HepG2 (cell line): ENCODE data around the gene ECM1. TPM values are rescaled to one million over a fixed set of nuclear protein-coding genes. Genes with fewer than 3 reads are reported as not detected.

Experiments used
- ATAC-seq: fragments of 200-7000 bp; cut with Tn5 transposase; 3 replicates; pipeline ENCODE4 v1.9.1; 2020; ENCODE audit warnings: mild to moderate bottlenecking, moderate library complexity
- BruUV-seq: library from RNA; stranded (reverse); fragments of 400-500 nt; replicated peaks from 2 replicates; lab custom pipeline; 2021; lab: Mats Ljungman, UMichigan
- CTCF ChIA-PET: fragments of 300-600 bp; formaldehyde crosslinking; extraction: SDS; loops from one replicate; lab custom pipeline; 2021; ENCODE audit warnings: low total read pairs, inconsistent platforms, low intra/inter-chr PET ratio; lab: Yijun Ruan, JAX
- POLR2A ChIA-PET: fragments of 350-600 bp; sonication (Branson Sonifier 250); formaldehyde crosslinking; loops from one replicate; lab custom pipeline; 2020; ENCODE audit warnings: antibody characterized with exemption, inconsistent platforms; lab: Yijun Ruan, JAX
- DNase-seq: peaks from one replicate; pipeline ENCODE4 v3.0.0-alpha.2; 2015; ENCODE audit warnings: low spot score
- FAIRE-seq: peaks from 3 replicates; lab custom pipeline; 2011; peaks lifted over from hg19 to GRCh38; lab: Jason Lieb, UNC
- H2AFZ ChIP-seq: one replicate; pipeline ENCODE4 v1.6.1; 2011; ENCODE audit warnings: low read length, inconsistent platforms
- H3K27ac ChIP-seq: fragments of 300-600 bp; 3 replicates; pipeline ENCODE4 v1.8.0; 2011; ENCODE audit warnings: mixed run types, mild to moderate bottlenecking, mixed read lengths, low read length, inconsistent platforms; ENCODE audit not compliant: insufficient read depth; ENCODE audit errors: extremely low read length
- H3K27me3 ChIP-seq, 2 experiments: fragments of 200-600 bp in 1 of 2; 2 replicates in 1 of 2; 3 replicates in 1 of 2; pipeline versions ENCODE4 v1.6.0 to v1.8.0; 2011; ENCODE audit warnings: low read length in 2 of 2, mild to moderate bottlenecking in 2 of 2, moderate library complexity in 2 of 2, inconsistent platforms in 1 of 2; ENCODE audit not compliant: insufficient read depth in 2 of 2, control insufficient read depth in 1 of 2
- H3K36me3 ChIP-seq, 2 experiments: fragments of 200-600 bp in 1 of 2; replicated peaks in 1 of 2; 2 replicates in 1 of 2; 3 replicates in 1 of 2; pipeline versions ENCODE4 v1.5.1 to v1.8.0; 2011; ENCODE audit warnings: low read length in 2 of 2, inconsistent platforms in 1 of 2; ENCODE audit not compliant: insufficient read depth in 2 of 2, control insufficient read depth in 1 of 2
- H3K4me1 ChIP-seq: 2 replicates; pipeline ENCODE4 v1.5.1; 2012; ENCODE audit warnings: low read length, inconsistent platforms; ENCODE audit not compliant: insufficient read depth
- H3K4me2 ChIP-seq: 2 replicates; pipeline ENCODE4 v1.6.0; 2011; ENCODE audit warnings: low read depth, low read length, inconsistent platforms
- H3K4me3 ChIP-seq, 3 experiments: fragments of 200-600 bp in 1 of 3; sonication (generic), shearing (Covaris generic) in 1 of 3; replicated peaks in 1 of 3; 2 replicates each; pipeline ENCODE4 v1.5.1; 2011 to 2016; ENCODE audit warnings: low read length in 3 of 3, inconsistent platforms in 2 of 3, low read depth in 2 of 3, mild to moderate bottlenecking in 2 of 3, control low read depth in 1 of 3, mixed read lengths in 1 of 3; ENCODE audit not compliant: insufficient read depth in 1 of 3
- H3K79me2 ChIP-seq: one replicate; pipeline ENCODE4 v1.6.1; 2011; ENCODE audit warnings: low read length, inconsistent platforms; ENCODE audit not compliant: insufficient read depth
- H3K9ac ChIP-seq: 2 replicates; pipeline ENCODE4 v1.6.0; 2011; ENCODE audit warnings: mild to moderate bottlenecking, low read depth, low read length, inconsistent platforms; ENCODE audit not compliant: insufficient read depth
- H3K9me3 ChIP-seq: 2 replicates; pipeline ENCODE4 v1.5.1; 2012; ENCODE audit warnings: mild to moderate bottlenecking, low read length
- H4K20me1 ChIP-seq: 2 replicates; pipeline ENCODE4 v1.6.0; 2011; ENCODE audit warnings: inconsistent platforms, mild to moderate bottlenecking, low read length, moderate library complexity; ENCODE audit not compliant: insufficient read depth
- FOSL2 ChIP-seq: sonication (generic); formaldehyde crosslinking; IDR thresholded peaks from 2 replicates; pipeline ENCODE4 v1.4.0; 2020; ENCODE audit warnings: missing genetic modification reagents
- FOXJ3 ChIP-seq: sonication (generic); formaldehyde crosslinking; IDR thresholded peaks from 2 replicates; pipeline ENCODE4 v1.4.0; 2020; ENCODE audit warnings: missing genetic modification reagents, mild to moderate bottlenecking, borderline replicate concordance
- GATA4 ChIP-seq: sonication (generic); IDR thresholded peaks from 2 replicates; pipeline ENCODE4 v1.6.1; 2016; ENCODE audit warnings: antibody characterized with exemption, low read depth, borderline replicate concordance
- HCFC1 ChIP-seq: fragments of 150-350 bp; IDR thresholded peaks from 2 replicates; pipeline ENCODE4 v1.6.1; 2014; ENCODE audit warnings: low read depth, low read length
- IRF2 ChIP-seq: IDR thresholded peaks from 2 replicates; pipeline ENCODE4 v1.6.1; 2018; ENCODE audit warnings: missing genetic modification reagents, missing compliant biosample characterization
- MIER3 ChIP-seq: IDR thresholded peaks from 2 replicates; pipeline ENCODE4 v1.6.1; 2016; ENCODE audit warnings: missing compliant biosample characterization, borderline replicate concordance
- NCOR1 ChIP-seq: fragments of 200-600 bp; sonication (generic); IDR thresholded peaks from 2 replicates; pipeline ENCODE4 v1.7.0; 2017; ENCODE audit warnings: antibody characterized with exemption, low read length, borderline replicate concordance
- SMAD3 ChIP-seq: sonication (generic); formaldehyde crosslinking; IDR thresholded peaks from 2 replicates; pipeline ENCODE4 v1.4.0; 2020; ENCODE audit warnings: missing genetic modification reagents
- SMC3 ChIP-seq: IDR thresholded peaks from 2 replicates; pipeline ENCODE4 v1.6.1; 2011; ENCODE audit warnings: low read length, improper control_type of control experiment
- TAF15 ChIP-seq: fragments of 200-400 bp; formaldehyde crosslinking; IDR thresholded peaks from one replicate; pipeline ENCODE4 v1.6.1; 2018; ENCODE audit warnings: mild to moderate bottlenecking, low read depth, low read length; ENCODE audit not compliant: poor library complexity, severe bottlenecking
- ZMYM3 ChIP-seq: sonication (generic); formaldehyde crosslinking; IDR thresholded peaks from 2 replicates; pipeline ENCODE4 v1.5.1; 2020; ENCODE audit warnings: mild to moderate bottlenecking, missing genetic modification reagents
- ZNF572 ChIP-seq: sonication (generic); formaldehyde crosslinking; IDR thresholded peaks from 2 replicates; pipeline ENCODE4 v1.5.1; 2020; ENCODE audit warnings: mild to moderate bottlenecking, missing genetic modification reagents
- ZNF614 ChIP-seq: IDR thresholded peaks from 2 replicates; pipeline ENCODE4 v1.6.1; 2018; ENCODE audit warnings: missing biosample characterization, missing genetic modification reagents, inconsistent platforms, borderline replicate concordance
- WGBS: methylation state at CpG from one replicate; pipeline ENCODE4 v1.1.6; 2017; ENCODE audit warnings: low lambda C conversion rate; 5-methylcytosine and 5-hydroxymethylcytosine counted together
- in situ Hi-C: cut with HindIII; loops from 2 replicates; pipeline ENCODE4 v1.10.0; 2017; ENCODE audit warnings: low pct_unique_long_range_greater_than_20kb; ENCODE audit not compliant: extremely low pct_ligation_motif_present
- intact Hi-C: fragments of 100-400 bp; cut with micrococcal nuclease; formaldehyde crosslinking; loops from one replicate; pipeline ENCODE4 v1.10.0; 2022; ENCODE audit not compliant: unreplicated experiment
- polyA plus RNA-seq, 8 experiments: library from polyadenylated mRNA; depleted of rRNA in 3 of 8; stranded (reverse) in 7 of 8; unstranded in 1 of 8; fragments of >200 nt; fragmentation: Illumina TruSeq in 4 of 8; extraction: Trizol in 4 of 8; gene quantifications; 2 replicates each; pipeline versions ENCODE4 v1.2.1 to v1.2.3, GENCODE V29; 2011 to 2016; ENCODE audit warnings: low read depth in 4 of 8, missing spikeins in 1 of 8, mixed read lengths in 1 of 8; ENCODE audit not compliant: insufficient read depth in 1 of 8
- total RNA-seq, 5 experiments: library from RNA; depleted of rRNA; stranded (reverse); fragments of >200 nt; fragmentation: Illumina TruSeq; extraction: Trizol; gene quantifications; 2 replicates each; pipeline ENCODE4 v1.2.3, GENCODE V29; 2016; ENCODE audit warnings: low read depth in 1 of 5
- TF ChIP-seq, protein P1 (sequence below): sonication (generic); formaldehyde crosslinking; IDR thresholded peaks from 2 replicates; pipeline ENCODE4 v1.4.0; 2020; ENCODE audit warnings: mild to moderate bottlenecking, missing genetic modification reagents, borderline replicate concordance
- TF ChIP-seq, protein P2 (sequence below): sonication (generic); formaldehyde crosslinking; IDR thresholded peaks from 2 replicates; pipeline ENCODE4 v1.8.0; 2022; ENCODE audit warnings: missing genetic modification reagents, mild to moderate bottlenecking, moderate library complexity, borderline replicate concordance
- TF ChIP-seq, protein P3 (sequence below): sonication (generic); formaldehyde crosslinking; IDR thresholded peaks from 2 replicates; pipeline ENCODE4 v1.5.0; 2020; ENCODE audit warnings: mild to moderate bottlenecking, missing genetic modification reagents, moderate library complexity

Gene ECM1
- total and polyA plus RNA-seq, 2 of the 13 experiments (the other 11 are each of a cell fraction or from before 2014, with no cell fraction given), result 0.42 to 1.0 TPM

DNA sequence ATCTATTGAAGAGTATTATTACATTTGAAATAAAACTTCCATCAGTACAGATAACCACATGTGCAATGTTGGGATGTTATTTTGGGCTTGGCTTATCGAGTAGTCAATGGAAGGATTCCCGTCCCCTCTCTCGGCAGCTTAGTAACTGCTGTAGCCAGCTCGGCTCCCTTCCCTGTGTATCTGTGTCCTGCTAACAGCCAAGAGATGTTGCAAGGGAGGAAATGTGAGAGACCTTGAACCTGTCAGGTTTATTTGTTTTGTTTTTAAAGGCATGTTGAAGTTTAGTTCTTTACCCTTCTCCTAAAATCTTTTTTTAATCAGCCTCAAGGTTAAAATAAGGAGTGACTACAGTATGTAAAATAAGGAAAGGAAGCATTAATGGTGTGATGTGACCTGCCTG lies 34.2 kb upstream of the ECM1 start:
- ATAC-seq (peak; percentile 91), DNase-seq (peak; percentile 90), FAIRE-seq (peak; percentile 95)
- H3K4me1 ChIP-seq, result peaks cover 98% of the 10 kb centered on the region
- no TSS peak for BruUV-seq
- H3K4me2 ChIP-seq, result peak overlapping the region; percentile 49; the same call in 1 of the 2 replicates
- H3K27me3 ChIP-seq, result no peaks in the 10 kb centered on the region
- 0% methylated on average over 4 of the region's 4 CpGs for WGBS
- POLR2A ChIA-PET, result interaction anchor here (0.9 to 1.3 kb wide), 4 partner anchors 12 to 89 kb away, joined by 3 to 10 read pairs (median 7); partner anchors contain the start of gene FALEC
- CTCF ChIA-PET, result no interaction called here
- peak overlapping the region; percentile 67 for H3K27ac ChIP-seq
- H3K9me3 ChIP-seq, result no peaks in the 10 kb centered on the region
- peaks cover 17 to 26% of the 10 kb centered on the region in 2 experiments for H3K36me3 ChIP-seq
- in situ Hi-C loops (no loop called here), intact Hi-C loops (no loop called here)
- no peak overlapping the region for H3K9ac ChIP-seq
- no peak overlapping the region; a peak in 1 of 6 replicates for H3K4me3 ChIP-seq
- H2AFZ ChIP-seq, result no peak overlapping the region
- H3K79me2 ChIP-seq, result no peaks in the 10 kb centered on the region
- no peaks in the 10 kb centered on the region for H4K20me1 ChIP-seq
- TF ChIP-seq, protein P1, sequence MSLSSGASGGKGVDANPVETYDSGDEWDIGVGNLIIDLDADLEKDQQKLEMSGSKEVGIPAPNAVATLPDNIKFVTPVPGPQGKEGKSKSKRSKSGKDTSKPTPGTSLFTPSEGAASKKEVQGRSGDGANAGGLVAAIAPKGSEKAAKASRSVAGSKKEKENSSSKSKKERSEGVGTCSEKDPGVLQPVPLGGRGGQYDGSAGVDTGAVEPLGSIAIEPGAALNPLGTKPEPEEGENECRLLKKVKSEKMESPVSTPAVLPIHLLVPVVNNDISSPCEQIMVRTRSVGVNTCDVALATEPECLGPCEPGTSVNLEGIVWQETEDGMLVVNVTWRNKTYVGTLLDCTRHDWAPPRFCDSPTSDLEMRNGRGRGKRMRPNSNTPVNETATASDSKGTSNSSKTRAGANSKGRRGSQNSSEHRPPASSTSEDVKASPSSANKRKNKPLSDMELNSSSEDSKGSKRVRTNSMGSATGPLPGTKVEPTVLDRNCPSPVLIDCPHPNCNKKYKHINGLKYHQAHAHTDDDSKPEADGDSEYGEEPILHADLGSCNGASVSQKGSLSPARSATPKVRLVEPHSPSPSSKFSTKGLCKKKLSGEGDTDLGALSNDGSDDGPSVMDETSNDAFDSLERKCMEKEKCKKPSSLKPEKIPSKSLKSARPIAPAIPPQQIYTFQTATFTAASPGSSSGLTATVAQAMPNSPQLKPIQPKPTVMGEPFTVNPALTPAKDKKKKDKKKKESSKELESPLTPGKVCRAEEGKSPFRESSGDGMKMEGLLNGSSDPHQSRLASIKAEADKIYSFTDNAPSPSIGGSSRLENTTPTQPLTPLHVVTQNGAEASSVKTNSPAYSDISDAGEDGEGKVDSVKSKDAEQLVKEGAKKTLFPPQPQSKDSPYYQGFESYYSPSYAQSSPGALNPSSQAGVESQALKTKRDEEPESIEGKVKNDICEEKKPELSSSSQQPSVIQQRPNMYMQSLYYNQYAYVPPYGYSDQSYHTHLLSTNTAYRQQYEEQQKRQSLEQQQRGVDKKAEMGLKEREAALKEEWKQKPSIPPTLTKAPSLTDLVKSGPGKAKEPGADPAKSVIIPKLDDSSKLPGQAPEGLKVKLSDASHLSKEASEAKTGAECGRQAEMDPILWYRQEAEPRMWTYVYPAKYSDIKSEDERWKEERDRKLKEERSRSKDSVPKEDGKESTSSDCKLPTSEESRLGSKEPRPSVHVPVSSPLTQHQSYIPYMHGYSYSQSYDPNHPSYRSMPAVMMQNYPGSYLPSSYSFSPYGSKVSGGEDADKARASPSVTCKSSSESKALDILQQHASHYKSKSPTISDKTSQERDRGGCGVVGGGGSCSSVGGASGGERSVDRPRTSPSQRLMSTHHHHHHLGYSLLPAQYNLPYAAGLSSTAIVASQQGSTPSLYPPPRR (CRISPR knock-in tag), result peak; percentile 77
- TF ChIP-seq ZMYM3 (CRISPR knock-in tag) (peak; percentile 31; the same call in 1 of the 2 replicates), NCOR1 (no peak; the same call in 1 of the 2 replicates), IRF2 (peak; percentile 87; the same call in 1 of the 2 replicates), MIER3 (CRISPR knock-in tag) (peak; percentile 40; the same call in 1 of the 2 replicates), HCFC1 (no peak), GATA4 (peak; percentile 36; the same call in 1 of the 2 replicates), SMAD3 (CRISPR knock-in tag) (peak; percentile 54; the same call in 1 of the 2 replicates), ZNF572 (CRISPR knock-in tag) (no peak), ZNF614 (CRISPR knock-in tag) (peak; percentile 76; the same call in 1 of the 2 replicates), FOXJ3 (CRISPR knock-in tag) (peak; percentile 73; the same call in 1 of the 2 replicates), FOSL2 (peak; percentile 61), TAF15 (no peak), SMC3 (peak; percentile 13; the same call in 1 of the 2 replicates)
- TF ChIP-seq, protein P2, sequence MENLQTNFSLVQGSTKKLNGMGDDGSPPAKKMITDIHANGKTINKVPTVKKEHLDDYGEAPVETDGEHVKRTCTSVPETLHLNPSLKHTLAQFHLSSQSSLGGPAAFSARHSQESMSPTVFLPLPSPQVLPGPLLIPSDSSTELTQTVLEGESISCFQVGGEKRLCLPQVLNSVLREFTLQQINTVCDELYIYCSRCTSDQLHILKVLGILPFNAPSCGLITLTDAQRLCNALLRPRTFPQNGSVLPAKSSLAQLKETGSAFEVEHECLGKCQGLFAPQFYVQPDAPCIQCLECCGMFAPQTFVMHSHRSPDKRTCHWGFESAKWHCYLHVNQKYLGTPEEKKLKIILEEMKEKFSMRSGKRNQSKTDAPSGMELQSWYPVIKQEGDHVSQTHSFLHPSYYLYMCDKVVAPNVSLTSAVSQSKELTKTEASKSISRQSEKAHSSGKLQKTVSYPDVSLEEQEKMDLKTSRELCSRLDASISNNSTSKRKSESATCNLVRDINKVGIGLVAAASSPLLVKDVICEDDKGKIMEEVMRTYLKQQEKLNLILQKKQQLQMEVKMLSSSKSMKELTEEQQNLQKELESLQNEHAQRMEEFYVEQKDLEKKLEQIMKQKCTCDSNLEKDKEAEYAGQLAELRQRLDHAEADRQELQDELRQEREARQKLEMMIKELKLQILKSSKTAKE (CRISPR knock-in tag), result no peak
- TF ChIP-seq, protein P3, sequence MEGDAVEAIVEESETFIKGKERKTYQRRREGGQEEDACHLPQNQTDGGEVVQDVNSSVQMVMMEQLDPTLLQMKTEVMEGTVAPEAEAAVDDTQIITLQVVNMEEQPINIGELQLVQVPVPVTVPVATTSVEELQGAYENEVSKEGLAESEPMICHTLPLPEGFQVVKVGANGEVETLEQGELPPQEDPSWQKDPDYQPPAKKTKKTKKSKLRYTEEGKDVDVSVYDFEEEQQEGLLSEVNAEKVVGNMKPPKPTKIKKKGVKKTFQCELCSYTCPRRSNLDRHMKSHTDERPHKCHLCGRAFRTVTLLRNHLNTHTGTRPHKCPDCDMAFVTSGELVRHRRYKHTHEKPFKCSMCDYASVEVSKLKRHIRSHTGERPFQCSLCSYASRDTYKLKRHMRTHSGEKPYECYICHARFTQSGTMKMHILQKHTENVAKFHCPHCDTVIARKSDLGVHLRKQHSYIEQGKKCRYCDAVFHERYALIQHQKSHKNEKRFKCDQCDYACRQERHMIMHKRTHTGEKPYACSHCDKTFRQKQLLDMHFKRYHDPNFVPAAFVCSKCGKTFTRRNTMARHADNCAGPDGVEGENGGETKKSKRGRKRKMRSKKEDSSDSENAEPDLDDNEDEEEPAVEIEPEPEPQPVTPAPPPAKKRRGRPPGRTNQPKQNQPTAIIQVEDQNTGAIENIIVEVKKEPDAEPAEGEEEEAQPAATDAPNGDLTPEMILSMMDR (CRISPR knock-in tag), result no peak
